Ishikawa (cell line): ENCODE results near the gene EIF3M.

Source experiments
- CEBPB ChIP-seq: IDR thresholded peaks from 2 replicates; pipeline ENCODE4 v1.6.1; 2012
- CREB1 ChIP-seq: IDR thresholded peaks from 2 replicates; pipeline ENCODE4 v1.6.1; 2012; ENCODE audit warnings: low read depth
- EGR1 ChIP-seq: IDR thresholded peaks from 2 replicates; pipeline ENCODE4 v1.6.1; 2012
- EP300 ChIP-seq: IDR thresholded peaks from 2 replicates; pipeline ENCODE4 v1.6.1; 2012; ENCODE audit warnings: borderline replicate concordance
- FOXM1 ChIP-seq: IDR thresholded peaks from 2 replicates; pipeline ENCODE4 v1.6.1; 2012; ENCODE audit warnings: low read depth, borderline replicate concordance
- NFIC ChIP-seq: IDR thresholded peaks from 2 replicates; pipeline ENCODE4 v1.6.1; 2012
- RAD21 ChIP-seq: IDR thresholded peaks from 2 replicates; pipeline ENCODE4 v1.6.1; 2012; ENCODE audit warnings: low read depth
- TAF1 ChIP-seq: IDR thresholded peaks from 2 replicates; pipeline ENCODE4 v1.6.1; 2012; ENCODE audit warnings: low read depth, mild to moderate bottlenecking
- TCF12 ChIP-seq: IDR thresholded peaks from 2 replicates; pipeline ENCODE4 v1.6.1; 2012; ENCODE audit warnings: low read depth
- TEAD4 ChIP-seq: IDR thresholded peaks from 2 replicates; pipeline ENCODE4 v1.6.1; 2012
- YY1 ChIP-seq: IDR thresholded peaks from 2 replicates; pipeline ENCODE4 v1.6.1; 2012; ENCODE audit warnings: low read depth
- ZBTB7A ChIP-seq: IDR thresholded peaks from 2 replicates; pipeline ENCODE4 v1.6.1; 2012; ENCODE audit warnings: low read depth
- TF ChIP-seq, protein P1 (sequence below): IDR thresholded peaks from 2 replicates; pipeline ENCODE4 v1.6.1; 2012; ENCODE audit warnings: low read depth, mild to moderate bottlenecking
- TF ChIP-seq, protein P2 (sequence below): IDR thresholded peaks from 2 replicates; pipeline ENCODE4 v1.6.1; 2012
- TF ChIP-seq, protein P3 (sequence below): IDR thresholded peaks from 2 replicates; pipeline ENCODE4 v1.6.1; 2012

Gene EIF3M

DNA sequence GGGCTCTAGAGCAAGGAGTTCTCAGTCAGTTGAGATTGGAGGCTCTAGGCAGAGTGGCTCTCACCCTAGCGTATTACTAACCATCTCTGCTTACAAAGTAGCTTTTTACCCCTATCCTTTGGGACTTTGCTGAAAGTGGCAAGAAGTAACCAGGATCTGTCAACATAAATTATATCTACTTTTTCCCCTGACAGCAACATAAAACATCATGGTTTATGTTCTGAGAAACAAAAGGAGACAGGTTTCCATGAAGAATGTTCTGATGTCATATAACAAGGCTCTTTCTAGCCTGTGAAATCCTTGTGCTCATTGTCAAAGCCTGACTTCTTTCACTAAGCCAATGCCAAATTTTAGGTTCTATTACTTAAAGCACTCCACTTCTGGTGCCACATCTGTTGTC lies 7.2 kb upstream of the EIF3M start:
- TF ChIP-seq, protein P1, sequence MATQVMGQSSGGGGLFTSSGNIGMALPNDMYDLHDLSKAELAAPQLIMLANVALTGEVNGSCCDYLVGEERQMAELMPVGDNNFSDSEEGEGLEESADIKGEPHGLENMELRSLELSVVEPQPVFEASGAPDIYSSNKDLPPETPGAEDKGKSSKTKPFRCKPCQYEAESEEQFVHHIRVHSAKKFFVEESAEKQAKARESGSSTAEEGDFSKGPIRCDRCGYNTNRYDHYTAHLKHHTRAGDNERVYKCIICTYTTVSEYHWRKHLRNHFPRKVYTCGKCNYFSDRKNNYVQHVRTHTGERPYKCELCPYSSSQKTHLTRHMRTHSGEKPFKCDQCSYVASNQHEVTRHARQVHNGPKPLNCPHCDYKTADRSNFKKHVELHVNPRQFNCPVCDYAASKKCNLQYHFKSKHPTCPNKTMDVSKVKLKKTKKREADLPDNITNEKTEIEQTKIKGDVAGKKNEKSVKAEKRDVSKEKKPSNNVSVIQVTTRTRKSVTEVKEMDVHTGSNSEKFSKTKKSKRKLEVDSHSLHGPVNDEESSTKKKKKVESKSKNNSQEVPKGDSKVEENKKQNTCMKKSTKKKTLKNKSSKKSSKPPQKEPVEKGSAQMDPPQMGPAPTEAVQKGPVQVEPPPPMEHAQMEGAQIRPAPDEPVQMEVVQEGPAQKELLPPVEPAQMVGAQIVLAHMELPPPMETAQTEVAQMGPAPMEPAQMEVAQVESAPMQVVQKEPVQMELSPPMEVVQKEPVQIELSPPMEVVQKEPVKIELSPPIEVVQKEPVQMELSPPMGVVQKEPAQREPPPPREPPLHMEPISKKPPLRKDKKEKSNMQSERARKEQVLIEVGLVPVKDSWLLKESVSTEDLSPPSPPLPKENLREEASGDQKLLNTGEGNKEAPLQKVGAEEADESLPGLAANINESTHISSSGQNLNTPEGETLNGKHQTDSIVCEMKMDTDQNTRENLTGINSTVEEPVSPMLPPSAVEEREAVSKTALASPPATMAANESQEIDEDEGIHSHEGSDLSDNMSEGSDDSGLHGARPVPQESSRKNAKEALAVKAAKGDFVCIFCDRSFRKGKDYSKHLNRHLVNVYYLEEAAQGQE: no peak
- TF ChIP-seq TEAD4 (no peak), CREB1 (no peak), TCF12 (no peak), ZBTB7A (no peak), EP300 (no peak), TAF1 (no peak), YY1 (no peak), EGR1 (no peak), NFIC (no peak), FOXM1 (no peak)
- TF ChIP-seq, protein P2, sequence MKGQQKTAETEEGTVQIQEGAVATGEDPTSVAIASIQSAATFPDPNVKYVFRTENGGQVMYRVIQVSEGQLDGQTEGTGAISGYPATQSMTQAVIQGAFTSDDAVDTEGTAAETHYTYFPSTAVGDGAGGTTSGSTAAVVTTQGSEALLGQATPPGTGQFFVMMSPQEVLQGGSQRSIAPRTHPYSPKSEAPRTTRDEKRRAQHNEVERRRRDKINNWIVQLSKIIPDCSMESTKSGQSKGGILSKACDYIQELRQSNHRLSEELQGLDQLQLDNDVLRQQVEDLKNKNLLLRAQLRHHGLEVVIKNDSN: no peak

DNA sequence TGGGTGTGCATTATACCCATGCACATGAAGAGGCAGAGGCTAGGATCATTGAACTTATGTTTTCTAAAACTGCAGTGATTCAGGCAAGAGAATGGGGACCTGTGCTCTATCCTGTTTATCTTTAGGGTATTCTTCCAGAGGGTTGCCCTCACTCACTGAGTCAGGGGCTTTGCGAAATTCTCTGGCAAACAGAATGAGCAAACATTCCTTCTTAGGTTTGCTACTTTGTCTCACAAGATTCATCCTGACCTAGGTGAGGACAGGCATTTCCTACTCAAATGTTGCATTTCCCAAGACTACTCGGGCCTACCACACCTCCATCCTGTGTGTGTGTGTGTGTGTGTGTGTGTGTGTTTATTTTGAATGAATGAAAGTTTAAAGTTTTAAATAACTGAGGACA lies 2.7 kb upstream of the EIF3M start:
- TF ChIP-seq CREB1 (no peak), TCF12 (no peak), YY1 (no peak), NFIC (no peak), RAD21 (no peak), CEBPB (no peak), TEAD4 (no peak), EP300 (no peak), ZBTB7A (no peak), EGR1 (no peak), TAF1 (no peak), FOXM1 (no peak)
- TF ChIP-seq, protein P1: no peak
- TF ChIP-seq, protein P2: no peak
- TF ChIP-seq, protein P3, sequence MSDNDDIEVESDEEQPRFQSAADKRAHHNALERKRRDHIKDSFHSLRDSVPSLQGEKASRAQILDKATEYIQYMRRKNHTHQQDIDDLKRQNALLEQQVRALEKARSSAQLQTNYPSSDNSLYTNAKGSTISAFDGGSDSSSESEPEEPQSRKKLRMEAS: no peak

DNA sequence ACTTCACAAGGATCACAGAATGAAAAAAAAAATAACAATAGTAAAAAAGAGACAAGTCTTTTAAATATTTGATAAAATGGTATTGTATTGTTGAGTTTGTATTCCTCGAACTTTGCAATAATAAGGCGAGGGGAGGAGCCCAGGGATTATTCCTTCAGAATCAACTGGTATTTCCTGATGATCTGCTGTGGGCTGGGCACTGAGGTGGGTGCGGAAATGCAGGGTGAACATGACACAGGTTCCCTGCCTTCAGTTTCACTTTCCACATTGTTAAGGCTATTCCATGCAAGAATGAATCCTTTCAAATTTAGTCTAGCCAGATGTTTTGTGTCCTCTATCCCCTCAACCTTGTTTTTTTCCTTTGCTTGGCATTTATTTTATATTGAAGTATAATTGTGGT lies 2.1 kb upstream of the EIF3M start:
- TF ChIP-seq ZBTB7A (no peak), TAF1 (no peak), CREB1 (no peak), TCF12 (no peak), TEAD4 (no peak), NFIC (no peak), EGR1 (no peak), RAD21 (no peak), CEBPB (no peak), EP300 (no peak), YY1 (no peak), FOXM1 (no peak)
- TF ChIP-seq, protein P2: no peak
- TF ChIP-seq, protein P3: no peak
- TF ChIP-seq, protein P1: no peak

DNA sequence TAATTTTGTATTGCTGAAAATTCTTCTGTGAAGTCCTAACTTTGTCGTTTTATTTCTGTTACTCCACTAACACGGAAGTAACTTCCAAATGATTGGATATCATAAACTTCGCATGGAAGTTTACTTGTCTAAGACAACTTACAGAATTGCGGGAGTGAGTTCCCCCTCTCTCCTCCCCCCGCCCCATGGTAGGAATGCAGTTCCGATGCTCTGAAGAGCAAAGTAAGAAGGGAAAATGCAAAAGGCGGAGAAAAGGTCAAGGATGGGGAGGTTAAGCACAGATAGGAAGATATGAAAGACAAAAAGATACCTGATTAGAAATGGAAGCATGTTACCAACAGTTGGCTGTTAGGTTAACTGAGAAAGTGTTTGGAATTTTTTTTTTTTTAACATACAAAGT lies 1.3 kb downstream of the EIF3M start:
- no peak for TF ChIP-seq TCF12
- TF ChIP-seq EP300: no peak
- TF ChIP-seq, protein P3: no peak
- TF ChIP-seq NFIC: no peak
- no peak for TF ChIP-seq ZBTB7A
- no peak for TF ChIP-seq YY1
- no peak for TF ChIP-seq TEAD4
- TF ChIP-seq FOXM1: no peak
